GM20000 (cell line): ENCODE data around the gene MXD4.

Source experiments
- DNase-seq: peaks from one replicate; pipeline ENCODE4 v3.0.0; 2012; ENCODE audit warnings: low spot score
- TF ChIP-seq, protein P1 (sequence below): IDR thresholded peaks from 2 replicates; pipeline ENCODE4 v1.5.1; 2012; ENCODE audit warnings: mild to moderate bottlenecking, control low read depth; ENCODE audit errors: extremely low read depth, missing control alignments

The MXD4 gene

DNA sequence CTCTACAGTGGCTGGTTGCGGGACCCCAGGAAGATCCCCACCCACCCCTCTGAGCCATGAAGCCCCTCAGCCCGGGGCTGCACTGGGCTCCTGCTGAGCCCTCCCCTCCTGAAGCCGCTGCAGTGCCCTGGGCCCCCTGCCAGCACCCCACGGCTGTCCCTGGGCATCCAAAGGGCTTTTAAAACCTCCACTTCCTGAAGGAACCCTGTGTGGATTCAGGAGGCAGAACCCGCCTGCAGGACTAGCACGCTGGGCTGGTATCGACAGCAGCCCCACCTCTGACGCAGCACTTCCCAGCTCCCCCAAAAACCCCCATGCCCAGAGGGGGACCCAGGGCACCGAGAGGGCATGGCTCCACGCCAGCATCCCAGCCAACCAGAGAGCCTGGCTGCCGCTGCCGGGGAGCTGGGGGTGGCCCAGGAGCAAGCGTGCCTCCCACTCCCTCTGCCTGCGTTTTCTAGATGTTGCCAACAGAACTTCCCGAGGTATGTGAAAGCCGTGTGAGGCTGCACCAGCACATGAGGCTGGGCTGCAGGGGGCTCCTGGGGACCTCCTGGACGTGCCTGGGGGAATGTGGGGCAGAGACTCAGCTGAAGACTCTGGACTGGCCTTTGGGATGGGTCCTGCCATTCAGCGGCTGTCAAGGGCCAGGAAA lies 6.3 kb downstream of the MXD4 start:
- no peak for DNase-seq
- TF ChIP-seq, protein P1, sequence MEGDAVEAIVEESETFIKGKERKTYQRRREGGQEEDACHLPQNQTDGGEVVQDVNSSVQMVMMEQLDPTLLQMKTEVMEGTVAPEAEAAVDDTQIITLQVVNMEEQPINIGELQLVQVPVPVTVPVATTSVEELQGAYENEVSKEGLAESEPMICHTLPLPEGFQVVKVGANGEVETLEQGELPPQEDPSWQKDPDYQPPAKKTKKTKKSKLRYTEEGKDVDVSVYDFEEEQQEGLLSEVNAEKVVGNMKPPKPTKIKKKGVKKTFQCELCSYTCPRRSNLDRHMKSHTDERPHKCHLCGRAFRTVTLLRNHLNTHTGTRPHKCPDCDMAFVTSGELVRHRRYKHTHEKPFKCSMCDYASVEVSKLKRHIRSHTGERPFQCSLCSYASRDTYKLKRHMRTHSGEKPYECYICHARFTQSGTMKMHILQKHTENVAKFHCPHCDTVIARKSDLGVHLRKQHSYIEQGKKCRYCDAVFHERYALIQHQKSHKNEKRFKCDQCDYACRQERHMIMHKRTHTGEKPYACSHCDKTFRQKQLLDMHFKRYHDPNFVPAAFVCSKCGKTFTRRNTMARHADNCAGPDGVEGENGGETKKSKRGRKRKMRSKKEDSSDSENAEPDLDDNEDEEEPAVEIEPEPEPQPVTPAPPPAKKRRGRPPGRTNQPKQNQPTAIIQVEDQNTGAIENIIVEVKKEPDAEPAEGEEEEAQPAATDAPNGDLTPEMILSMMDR, result no peak

DNA sequence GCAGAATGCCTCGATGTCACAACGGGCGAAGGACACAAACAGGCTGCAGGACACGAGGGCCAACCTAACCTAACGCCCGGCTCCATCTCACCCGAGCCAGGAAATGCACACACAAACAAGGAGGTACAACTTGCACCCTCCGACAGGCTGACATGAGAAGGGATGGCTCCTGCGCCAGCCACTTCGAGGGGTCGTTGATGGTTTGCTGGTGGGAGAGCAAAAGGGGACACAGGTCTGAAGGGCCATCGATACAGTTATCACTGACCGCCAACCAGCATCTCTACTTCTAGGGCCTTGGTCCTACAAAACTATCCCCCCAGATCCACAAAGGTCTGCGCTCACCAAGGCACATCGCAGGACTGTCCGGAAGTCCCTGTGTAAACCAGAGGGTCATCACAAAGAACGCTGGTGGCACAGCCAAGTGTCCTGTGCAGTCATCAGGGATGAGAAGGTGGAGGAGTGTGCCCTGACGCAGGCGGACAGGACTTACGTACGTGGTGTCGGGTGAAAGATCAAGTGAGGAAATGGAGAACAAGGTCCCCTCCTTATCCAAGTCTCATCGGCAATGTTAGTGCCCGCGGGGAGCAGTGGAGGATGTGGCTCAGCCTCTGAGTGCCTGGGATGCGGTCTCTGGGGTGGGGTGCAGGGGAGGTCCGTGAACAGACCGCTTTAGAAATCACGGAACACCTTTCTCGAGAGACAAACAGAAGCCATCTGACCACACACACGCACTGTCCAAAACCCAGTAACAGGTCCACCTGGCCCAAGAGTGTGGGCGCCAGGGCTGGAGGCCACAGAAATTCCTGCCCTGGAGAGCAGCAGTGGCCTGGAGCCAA lies 7.0 kb downstream of the MXD4 start:
- DNase-seq, result no peak

DNA sequence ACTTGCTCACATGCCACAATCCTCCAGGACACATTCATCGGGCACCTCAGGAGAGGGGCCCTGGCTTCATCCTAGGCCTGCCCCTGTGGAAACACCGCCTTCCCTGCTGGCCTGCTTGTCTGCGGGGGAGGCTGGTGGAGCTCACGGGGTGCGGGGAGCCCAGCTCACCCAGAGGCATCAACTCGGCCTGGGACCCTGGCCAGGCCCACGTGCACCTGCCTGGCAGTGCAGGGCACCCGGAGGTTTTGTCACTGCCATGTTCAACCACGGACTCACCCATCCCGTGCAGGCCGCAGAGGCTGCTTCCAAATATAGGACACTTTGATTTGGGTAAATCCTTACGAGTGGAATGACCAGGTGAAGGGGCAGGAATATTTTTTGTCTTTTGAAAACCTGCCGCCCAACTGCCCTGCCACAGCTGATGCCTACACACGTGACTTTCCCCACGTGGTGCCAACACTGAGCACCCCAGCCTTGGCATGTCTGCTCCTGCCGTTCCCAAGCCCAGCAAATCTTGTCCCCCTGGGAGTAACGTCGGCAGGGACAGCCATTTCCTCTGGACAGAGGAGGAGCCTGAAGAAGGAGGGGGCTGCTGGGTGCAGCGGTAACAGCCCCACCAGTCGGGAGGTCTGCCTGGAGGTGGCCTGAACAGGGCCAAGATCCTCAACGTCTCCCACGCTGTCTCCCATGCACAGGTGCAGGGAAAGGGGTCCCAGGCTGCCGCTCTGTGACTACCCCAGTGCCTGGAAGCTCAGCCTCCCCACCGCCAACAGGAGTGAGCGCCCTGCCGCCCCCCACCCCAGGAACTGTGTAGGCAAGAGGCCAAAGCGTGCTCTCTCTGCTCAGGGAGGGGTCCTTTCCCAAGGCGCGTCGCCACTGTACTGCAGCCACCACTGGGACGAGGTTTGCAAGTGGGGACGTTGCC lies 8.5 kb downstream of the MXD4 start:
- TF ChIP-seq, protein P1, result no peak
- no peak for DNase-seq

More for the DNA sequence above, 7.0 kb downstream of the MXD4 start:
- TF ChIP-seq, protein P1, result no peak

DNA sequence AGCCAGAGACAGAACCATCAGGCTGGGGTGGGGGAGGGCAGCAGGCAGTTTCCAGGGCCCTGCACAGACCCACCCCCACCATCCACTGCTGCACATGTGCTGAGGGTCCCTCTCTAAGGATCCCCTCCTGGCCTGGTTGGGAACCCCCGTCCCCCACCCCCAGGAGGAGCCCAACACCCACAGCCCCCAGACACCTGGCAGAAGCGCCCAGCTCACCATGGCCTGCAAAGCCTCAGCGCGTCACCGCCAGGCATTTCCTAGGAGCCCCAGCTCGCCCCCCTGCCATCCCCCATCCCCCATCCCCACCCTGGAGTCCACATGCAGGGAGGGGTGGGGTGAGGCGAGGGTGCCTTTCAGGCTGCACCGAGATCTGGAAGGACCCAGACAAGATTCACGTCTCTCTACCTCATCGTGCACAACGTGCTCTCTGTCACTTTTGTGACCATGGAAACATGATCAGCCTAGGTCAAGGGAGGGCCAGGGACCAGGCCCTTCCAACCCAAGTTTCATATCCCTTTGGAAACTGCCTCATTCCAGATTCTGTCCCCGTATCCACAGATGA lies 9.3 kb downstream of the MXD4 start:
- TF ChIP-seq, protein P1, result no peak
- DNase-seq, result no peak

DNA sequence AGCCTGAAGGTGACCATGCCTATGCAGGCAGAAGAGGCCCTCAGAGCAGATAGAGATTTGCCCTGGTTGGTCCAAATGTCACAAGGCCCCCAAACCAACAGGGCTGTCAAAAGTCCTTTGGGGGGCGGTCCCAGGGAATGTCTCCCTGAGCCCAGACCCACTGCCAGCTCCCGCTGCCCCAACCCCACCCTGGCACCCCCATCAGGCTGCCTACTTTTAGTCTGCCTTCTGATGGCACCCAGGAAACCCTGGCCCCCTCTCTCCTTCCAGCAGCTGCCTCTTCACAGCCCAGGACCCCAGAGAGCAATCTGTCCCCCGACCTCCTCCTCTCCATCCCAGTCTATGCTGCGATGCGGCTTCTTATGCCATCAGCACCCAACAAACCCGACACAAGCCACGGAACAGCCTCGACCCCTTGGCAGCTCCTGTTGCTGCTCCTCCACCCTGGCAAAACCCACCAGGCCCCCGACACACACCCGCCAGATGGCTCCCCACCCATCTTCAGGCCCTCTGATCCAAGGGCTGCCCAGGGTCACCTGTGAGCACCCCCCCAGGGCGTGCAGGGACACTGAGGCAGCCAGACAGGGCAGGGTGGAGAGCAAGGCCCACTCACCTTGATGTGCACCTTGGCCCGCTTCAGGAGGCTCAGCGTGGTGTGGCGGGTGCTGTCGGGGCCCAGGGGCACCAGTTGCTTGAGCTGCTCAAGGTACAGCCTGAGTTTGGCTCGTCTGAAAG lies 9.9 kb downstream of the MXD4 start:
- DNase-seq, result peak; percentile 10
- TF ChIP-seq, protein P1, result no peak

DNA sequence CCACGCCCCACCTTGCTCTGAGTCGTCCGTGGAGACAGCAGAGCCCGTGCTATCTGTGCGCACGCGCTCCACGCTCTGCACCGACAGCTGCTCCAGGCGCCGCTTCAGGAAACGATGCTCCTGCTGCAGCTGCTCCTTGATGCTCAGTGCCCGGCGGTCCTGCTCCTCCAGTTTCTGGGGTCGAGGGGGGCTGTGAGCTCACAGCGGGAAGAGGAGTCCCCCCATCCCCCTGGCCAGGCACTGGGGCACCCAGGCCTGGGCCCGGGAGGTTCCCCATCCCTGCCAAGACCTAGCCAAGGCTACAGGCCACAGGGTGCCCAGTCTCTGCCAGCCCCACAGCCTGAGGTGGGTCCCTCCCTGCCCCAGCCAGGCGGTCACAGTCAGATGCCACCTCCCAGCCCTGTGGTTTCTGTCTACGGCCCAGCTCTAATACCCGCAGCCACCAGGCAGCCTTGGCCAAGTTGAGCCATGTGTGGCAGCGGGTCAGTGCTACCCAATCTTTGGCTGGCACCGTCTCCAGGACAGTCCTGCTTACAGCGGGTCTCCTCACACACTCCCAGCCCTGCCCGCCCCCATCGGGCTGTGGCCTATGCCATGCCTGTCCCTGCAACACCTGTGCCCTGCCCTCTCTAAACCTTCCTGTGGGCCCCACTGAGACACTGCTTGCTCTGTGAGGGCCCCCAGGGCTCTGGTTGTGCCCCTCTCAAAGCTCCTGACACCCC lies 10.7 kb downstream of the MXD4 start:
- DNase-seq, result peak; percentile 6
- TF ChIP-seq, protein P1, result no peak
